GM18517 (cell line): ENCODE data around the gene PRSS53.
A peak's percentile ranks its signal among the peaks of the same experiment; 100 is the strongest.

Experiments
- ATAC-seq: cut with Tn5 transposase; IDR thresholded peaks from one replicate; pipeline ENCODE4 v1.9.1; 2021; ENCODE audit warnings: mild to moderate bottlenecking, moderate library complexity; ENCODE audit not compliant: unreplicated experiment

PRSS53 gene

GRCh38 chr16:31080035-31080629 lies 8.6 kb downstream of the PRSS53 start:
- no peak for ATAC-seq

GRCh38 chr16:31079342-31079944 lies 9.3 kb downstream of the PRSS53 start:
- no peak for ATAC-seq

GRCh38 chr16:31078597-31079341 lies 10.0 kb downstream of the PRSS53 start:
- ATAC-seq: no peak

- no peak for ATAC-seq
These were observed 10.9 kb downstream of the PRSS53 start for GRCh38 chr16:31077592-31078396.

- no peak for ATAC-seq
These were observed 11.7 kb downstream of the PRSS53 start for GRCh38 chr16:31077024-31077423.

- ATAC-seq: no peak
These were observed 12.4 kb downstream of the PRSS53 start for GRCh38 chr16:31076319-31076718.

GRCh38 chr16:31074814-31075183 lies 13.9 kb downstream of the PRSS53 start:
- no peak for ATAC-seq

- peak; percentile 72 for ATAC-seq
These were observed 14.6 kb downstream of the PRSS53 start, which contains the start of the genes ZNF646 and ZNF668 for GRCh38 chr16:31073970-31074813. ZNF646 (plus strand) TSS chr16:31074422; CDS start chr16:31076325, 1,903 bp downstream. ZNF668 (minus strand) TSS chr16:31074240; CDS start chr16:31064459, 9,781 bp downstream.

- peak; percentile 57 for ATAC-seq
These were observed 15.4 kb downstream of the PRSS53 start for GRCh38 chr16:31073142-31073969.

GRCh38 chr16:31072540-31073141 lies 16.1 kb downstream of the PRSS53 start:
- no peak for ATAC-seq

GRCh38 chr16:31071861-31072260 lies 16.9 kb downstream of the PRSS53 start:
- ATAC-seq: no peak

- no peak for ATAC-seq
These were observed 21.4 kb downstream of the PRSS53 start for GRCh38 chr16:31067342-31067741.

- ATAC-seq: no peak
These were observed 23.8 kb downstream of the PRSS53 start for GRCh38 chr16:31064882-31065461.

GRCh38 chr16:31063843-31064611 lies 24.7 kb downstream of the PRSS53 start:
- ATAC-seq: no peak

GRCh38 chr16:31063495-31063842 lies 25.3 kb downstream of the PRSS53 start:
- ATAC-seq: no peak

- ATAC-seq: no peak
These were observed 26.8 kb downstream of the PRSS53 start for GRCh38 chr16:31061813-31062440.

- no peak for ATAC-seq
These were observed 27.5 kb downstream of the PRSS53 start for GRCh38 chr16:31061126-31061812.
